Measurements from ENCODE around the gene BCL2.
"Not testable (repeated sequence)": the region's sequence is repeated elsewhere in the genome, so short reads cannot be mapped to it uniquely, and the experiment has no call there.

The BCL2 gene

GRCh38 chr18:63192126-63192884 lies 127.3 kb downstream of the BCL2 start:
- CTCF ChIA-PET = no interaction called here
- DNase-seq (ENCODE audit: low spot score) = no peak
- POLR2A ChIA-PET (ENCODE audit: low non-redundant PET) = no interaction called here

GRCh38 chr18:63191413-63191812 lies 128.2 kb downstream of the BCL2 start:
- no peak for TF ChIP-seq CTCF (conservative IDR thresholded peaks at IDR 0.05; ENCODE audit: low read depth)
- no peak for DNase-seq (ENCODE audit: low spot score)
- ChIA-PET CTCF (no interaction called here), POLR2A (ENCODE audit: low non-redundant PET) (no interaction called here)
- no peak overlapping the region for H3K27ac ChIP-seq

More at GRCh38 chr18:63192126-63192884, 127.3 kb downstream of the BCL2 start:
- TF ChIP-seq CTCF (conservative IDR thresholded peaks at IDR 0.05; ENCODE audit: low read depth) = no peak
- no peak overlapping the region for H3K27ac ChIP-seq

DNA sequence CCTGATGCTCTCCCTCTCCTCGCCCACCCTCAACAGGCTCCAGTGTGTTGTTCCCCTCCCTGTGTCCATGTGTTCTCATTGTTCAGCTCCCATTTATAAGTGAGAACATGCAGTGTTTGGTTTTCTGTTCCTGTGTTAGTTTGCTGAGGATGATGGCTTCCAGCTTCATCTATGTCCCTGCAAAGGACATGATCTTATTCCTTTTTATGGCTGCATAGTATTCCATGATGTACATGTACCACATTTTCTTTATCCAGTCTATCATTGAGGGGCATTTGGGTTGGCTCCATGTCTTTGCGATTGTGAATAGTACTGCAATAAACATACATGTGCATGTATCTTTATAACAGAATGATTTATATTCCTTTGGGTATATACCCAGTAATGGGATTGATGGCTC lies 128.7 kb downstream of the BCL2 start:
- POLR2A ChIA-PET (ENCODE audit: low non-redundant PET); CTCF ChIA-PET; DNase-seq (ENCODE audit: low spot score); H3K27ac ChIP-seq: not testable (repeated sequence)

GRCh38 chr18:63189817-63190216 lies 129.8 kb downstream of the BCL2 start:
- H3K27ac ChIP-seq = no peak overlapping the region
- CTCF ChIA-PET = no interaction called here
- DNase-seq (ENCODE audit: low spot score) = no peak
- POLR2A ChIA-PET (ENCODE audit: low non-redundant PET) = no interaction called here
- no peak for TF ChIP-seq CTCF (conservative IDR thresholded peaks at IDR 0.05; ENCODE audit: low read depth)

GRCh38 chr18:63189041-63189440 lies 130.5 kb downstream of the BCL2 start:
- CTCF ChIA-PET = no interaction called here
- no peak for DNase-seq (ENCODE audit: low spot score)
- POLR2A ChIA-PET (ENCODE audit: low non-redundant PET) = no interaction called here
- TF ChIP-seq CTCF (conservative IDR thresholded peaks at IDR 0.05; ENCODE audit: low read depth) = no peak
- H3K27ac ChIP-seq = no peak overlapping the region

DNA sequence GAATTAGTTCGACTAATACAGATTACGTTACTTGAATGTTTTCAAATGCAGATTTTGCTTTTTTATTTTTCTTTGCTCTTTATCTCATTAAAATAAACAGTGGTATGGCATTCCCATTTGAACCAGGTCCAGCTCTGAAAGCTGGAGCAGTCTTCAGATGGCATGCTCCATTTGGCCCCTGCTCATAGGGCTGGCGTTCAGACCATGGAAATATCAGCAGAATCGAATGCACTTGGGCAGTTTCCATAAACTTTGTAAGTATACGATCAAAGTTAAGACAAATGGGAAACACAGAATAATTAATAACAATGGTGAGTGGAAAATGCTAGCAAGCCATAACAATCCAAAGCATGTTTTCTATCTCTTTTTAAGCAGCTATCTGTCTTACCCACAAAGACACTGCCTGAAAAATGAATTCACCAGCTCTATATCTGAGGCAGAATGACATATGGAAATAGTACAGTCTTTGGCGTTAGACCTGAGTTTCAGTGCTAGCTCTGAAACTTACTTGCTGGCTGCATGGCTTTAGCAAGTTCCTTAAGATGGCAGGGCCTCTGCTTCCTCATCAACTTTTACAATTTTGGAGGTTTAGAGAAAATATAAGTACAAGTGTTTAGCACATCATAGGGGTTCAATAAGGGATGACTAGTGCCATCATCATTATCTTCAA lies 131.6 kb downstream of the BCL2 start:
- DNase-seq (ENCODE audit: low spot score) = no peak
- no peak for TF ChIP-seq CTCF (conservative IDR thresholded peaks at IDR 0.05; ENCODE audit: low read depth)
- CTCF ChIA-PET = interaction anchor here (0.5 kb wide), 1 partner anchor 251 kb away, joined by 3 read pairs; no protein-coding TSS in a partner anchor
- POLR2A ChIA-PET (ENCODE audit: low non-redundant PET) = no interaction called here
- no peak overlapping the region for H3K27ac ChIP-seq

GRCh38 chr18:63187223-63187574 lies 132.4 kb downstream of the BCL2 start:
- H3K27ac ChIP-seq = no peak overlapping the region
- no peak for TF ChIP-seq CTCF (conservative IDR thresholded peaks at IDR 0.05; ENCODE audit: low read depth)
- ChIA-PET POLR2A (ENCODE audit: low non-redundant PET) (no interaction called here), CTCF (no interaction called here)
- no peak for DNase-seq (ENCODE audit: low spot score)

All from RWPE1 (cell line).